Liver (tissue), 2 donors: Measurements from ENCODE around the gene WFS1.

Experiments
- GABPA ChIP-seq, 2 donors: IDR thresholded peaks in 1 of 2; conservative IDR thresholded peaks in 1 of 2; 2 replicates each; pipeline ENCODE4 v1.6.1; 2016; ENCODE audit warnings: antibody characterized with exemption in 2 of 2, mild to moderate bottlenecking in 1 of 2, moderate library complexity in 1 of 2
- TF ChIP-seq, protein P1 (sequence below): IDR thresholded peaks from 2 replicates; pipeline ENCODE4 v1.6.1; 2016; ENCODE audit warnings: antibody characterized with exemption
- donor health status: healthy.

GRCh38 chr4:6337331-6337935 is 67.8 kb downstream of the WFS1 start:
- no peak for TF ChIP-seq GABPA (IDR thresholded peaks at IDR 0.05 in 1 of 2, conservative IDR thresholded peaks at IDR 0.05 in 1 of 2)
- TF ChIP-seq, protein P1, sequence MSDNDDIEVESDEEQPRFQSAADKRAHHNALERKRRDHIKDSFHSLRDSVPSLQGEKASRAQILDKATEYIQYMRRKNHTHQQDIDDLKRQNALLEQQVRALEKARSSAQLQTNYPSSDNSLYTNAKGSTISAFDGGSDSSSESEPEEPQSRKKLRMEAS: no peak
